Suprapubic skin (tissue), 3 donors: ENCODE measurements around the gene DAP.

Experiments
- POLR2AphosphoS5 ChIP-seq, 3 donors: sonication (generic); formaldehyde crosslinking; IDR thresholded peaks; one replicate each; pipeline ENCODE4 v1.6.1; 2017; ENCODE audit warnings: antibody characterized with exemption in 3 of 3
- TF ChIP-seq, protein P1 (sequence below), 2 donors: fragments of 200-600 bp in 1 of 2; fragments of 450-650 bp in 1 of 2; sonication (generic) in 1 of 2; IDR thresholded peaks; one replicate each; pipeline ENCODE4 v1.5.1; 2016 to 2019; ENCODE audit warnings: antibody characterized with exemption in 2 of 2, mild to moderate bottlenecking in 1 of 2, moderate library complexity in 1 of 2

DNA sequence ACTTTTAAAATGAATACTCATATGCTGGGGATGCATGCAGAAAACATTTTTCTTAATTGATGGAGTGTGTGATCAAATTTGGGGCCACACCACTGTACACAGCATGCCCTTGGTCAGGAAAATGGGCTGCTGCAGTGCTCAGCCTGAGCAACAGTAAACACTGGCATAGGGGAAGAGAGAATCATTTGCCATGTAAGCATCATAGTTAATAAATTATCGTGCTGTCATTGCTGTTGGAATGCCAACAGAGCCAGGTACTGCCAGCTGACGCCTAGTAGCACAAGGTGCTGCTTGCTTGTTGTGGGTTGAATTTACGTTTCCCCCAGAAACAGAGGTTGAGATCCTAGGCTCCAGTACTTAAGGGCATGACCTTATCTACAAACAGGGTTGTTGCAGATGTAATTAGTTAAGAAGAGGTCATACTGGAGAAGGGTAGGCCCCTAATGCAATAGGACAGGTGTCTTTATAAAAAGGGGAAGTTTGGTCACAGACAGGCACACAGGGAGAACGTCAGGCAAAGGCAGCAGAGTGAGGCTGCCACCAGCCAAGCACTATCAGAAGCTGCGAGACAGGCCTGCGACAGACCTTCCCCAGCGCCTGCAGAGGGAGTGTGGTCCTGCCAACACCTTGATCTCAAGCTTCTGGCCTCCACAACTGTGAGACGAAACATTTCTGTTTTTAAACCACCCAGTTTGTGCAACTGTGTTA, 25.3 kb downstream of the DAP start:
- TF ChIP-seq, protein P1, sequence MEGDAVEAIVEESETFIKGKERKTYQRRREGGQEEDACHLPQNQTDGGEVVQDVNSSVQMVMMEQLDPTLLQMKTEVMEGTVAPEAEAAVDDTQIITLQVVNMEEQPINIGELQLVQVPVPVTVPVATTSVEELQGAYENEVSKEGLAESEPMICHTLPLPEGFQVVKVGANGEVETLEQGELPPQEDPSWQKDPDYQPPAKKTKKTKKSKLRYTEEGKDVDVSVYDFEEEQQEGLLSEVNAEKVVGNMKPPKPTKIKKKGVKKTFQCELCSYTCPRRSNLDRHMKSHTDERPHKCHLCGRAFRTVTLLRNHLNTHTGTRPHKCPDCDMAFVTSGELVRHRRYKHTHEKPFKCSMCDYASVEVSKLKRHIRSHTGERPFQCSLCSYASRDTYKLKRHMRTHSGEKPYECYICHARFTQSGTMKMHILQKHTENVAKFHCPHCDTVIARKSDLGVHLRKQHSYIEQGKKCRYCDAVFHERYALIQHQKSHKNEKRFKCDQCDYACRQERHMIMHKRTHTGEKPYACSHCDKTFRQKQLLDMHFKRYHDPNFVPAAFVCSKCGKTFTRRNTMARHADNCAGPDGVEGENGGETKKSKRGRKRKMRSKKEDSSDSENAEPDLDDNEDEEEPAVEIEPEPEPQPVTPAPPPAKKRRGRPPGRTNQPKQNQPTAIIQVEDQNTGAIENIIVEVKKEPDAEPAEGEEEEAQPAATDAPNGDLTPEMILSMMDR (IDR thresholded peaks at IDR 0.05), result no peak
- TF ChIP-seq POLR2AphosphoS5 (IDR thresholded peaks at IDR 0.05), result no peak
